GM21447 (cell line): Measurements from ENCODE around the gene SEMA4G.

Source experiments
- ATAC-seq: cut with Tn5 transposase; IDR thresholded peaks from one replicate; pipeline ENCODE4 v1.9.1; 2021; ENCODE audit not compliant: unreplicated experiment

SEMA4G gene, protein sequence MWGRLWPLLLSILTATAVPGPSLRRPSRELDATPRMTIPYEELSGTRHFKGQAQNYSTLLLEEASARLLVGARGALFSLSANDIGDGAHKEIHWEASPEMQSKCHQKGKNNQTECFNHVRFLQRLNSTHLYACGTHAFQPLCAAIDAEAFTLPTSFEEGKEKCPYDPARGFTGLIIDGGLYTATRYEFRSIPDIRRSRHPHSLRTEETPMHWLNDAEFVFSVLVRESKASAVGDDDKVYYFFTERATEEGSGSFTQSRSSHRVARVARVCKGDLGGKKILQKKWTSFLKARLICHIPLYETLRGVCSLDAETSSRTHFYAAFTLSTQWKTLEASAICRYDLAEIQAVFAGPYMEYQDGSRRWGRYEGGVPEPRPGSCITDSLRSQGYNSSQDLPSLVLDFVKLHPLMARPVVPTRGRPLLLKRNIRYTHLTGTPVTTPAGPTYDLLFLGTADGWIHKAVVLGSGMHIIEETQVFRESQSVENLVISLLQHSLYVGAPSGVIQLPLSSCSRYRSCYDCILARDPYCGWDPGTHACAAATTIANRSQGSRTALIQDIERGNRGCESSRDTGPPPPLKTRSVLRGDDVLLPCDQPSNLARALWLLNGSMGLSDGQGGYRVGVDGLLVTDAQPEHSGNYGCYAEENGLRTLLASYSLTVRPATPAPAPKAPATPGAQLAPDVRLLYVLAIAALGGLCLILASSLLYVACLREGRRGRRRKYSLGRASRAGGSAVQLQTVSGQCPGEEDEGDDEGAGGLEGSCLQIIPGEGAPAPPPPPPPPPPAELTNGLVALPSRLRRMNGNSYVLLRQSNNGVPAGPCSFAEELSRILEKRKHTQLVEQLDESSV

GRCh38 chr10:100969187-100970075 is at the start of gene SEMA4G:
TSS of gene SEMA4G (plus strand) at chr10:100969504. CDS start at chr10:100972913, 3,409 bp downstream.
- peak; percentile 57 for ATAC-seq

- ATAC-seq, result no peak
These were observed 45.7 kb upstream of the SEMA4G start for GRCh38 chr10:100923580-100923979.

DNA sequence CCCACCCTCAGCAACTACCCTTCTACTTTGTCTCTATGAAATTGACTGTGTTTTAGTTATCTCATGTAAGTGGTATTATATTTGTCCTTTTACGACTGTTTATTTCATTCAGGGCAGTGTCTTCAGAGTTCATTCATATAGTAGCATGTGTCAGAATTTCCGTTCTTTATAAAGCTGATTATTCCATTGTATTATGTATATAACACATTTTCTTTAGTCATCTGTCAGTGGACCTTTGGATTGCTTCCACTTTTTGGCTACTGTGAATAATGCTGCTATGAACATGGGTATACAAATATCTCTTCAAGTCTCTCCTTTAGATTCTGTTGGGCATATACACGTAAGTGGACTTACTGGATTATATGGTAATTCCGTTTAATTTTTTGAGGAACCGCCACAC is 42.0 kb upstream of the SEMA4G start:
- no peak for ATAC-seq

- ATAC-seq, result no peak
These were observed 41.3 kb upstream of the SEMA4G start for GRCh38 chr10:100928039-100928438.

DNA sequence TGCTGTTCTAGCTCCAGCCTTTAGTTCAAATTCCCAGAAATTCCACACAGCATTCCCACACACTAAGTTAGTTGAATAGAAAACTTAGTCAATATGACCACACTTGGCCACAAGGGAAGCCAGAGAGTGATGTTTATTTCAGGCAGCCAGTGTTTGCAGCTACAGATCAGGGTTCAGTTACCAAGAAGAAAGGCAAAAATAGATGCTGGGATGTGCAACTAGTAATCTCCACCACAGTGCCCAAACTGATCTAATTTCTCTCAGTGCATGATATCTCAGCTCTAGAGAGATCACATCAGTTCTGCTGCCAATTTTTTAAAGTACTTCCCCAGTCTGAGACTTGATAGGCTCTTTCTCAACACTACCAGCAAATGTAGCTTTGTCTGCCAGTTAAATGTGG is 38.9 kb upstream of the SEMA4G start:
- ATAC-seq, result no peak

DNA sequence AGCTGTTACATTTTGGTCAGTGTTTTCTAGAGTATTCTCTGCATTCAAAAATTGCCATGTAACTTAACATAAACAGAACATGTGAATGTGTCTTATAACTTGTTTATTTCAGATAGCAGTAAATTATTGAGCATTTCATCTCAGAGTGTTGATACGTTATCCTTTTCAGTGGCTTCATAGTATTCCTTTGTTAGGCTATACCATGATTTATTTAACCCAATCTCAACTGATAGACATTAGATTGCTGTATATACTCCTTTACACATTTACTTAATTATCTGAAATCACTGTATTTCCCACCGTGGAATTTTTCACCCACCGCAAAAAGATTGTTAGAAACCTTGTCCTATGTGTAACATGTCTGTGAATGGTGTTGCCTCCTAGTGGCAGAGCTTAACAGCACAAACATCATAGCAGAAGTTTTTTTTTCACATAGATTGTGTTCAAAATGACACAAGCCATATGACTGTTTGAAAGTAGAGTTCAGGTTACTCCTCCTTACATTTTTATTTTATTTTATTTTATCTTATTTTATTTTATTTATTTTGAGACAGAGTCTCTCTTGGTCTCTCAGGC is 35.1 kb upstream of the SEMA4G start:
- no peak for ATAC-seq

DNA sequence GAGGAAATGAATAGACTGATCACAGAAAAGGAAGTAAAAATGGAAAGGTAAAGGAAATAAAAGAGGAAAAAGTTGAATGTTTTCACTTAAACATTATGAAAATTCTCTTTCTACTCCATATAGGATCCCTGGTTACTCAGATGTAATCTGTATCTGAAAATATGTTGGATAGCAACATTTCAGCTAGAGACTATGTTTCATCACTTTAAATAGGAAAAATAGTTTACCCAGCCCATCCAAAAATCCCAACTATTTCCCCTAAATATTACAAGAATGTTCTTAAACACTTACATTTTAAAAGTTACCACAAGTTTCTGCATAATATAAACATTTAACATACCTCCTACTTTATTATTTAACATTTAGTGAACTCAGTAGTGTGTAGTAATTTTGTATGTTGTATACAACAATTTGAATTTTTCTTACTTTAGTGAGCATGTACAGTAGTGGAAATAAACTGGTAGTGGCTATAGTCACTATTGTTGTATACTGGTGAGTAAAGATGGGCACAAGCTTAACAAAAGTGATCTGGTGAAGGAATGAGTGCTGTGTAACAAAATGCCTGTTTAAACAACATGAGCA is 29.4 kb upstream of the SEMA4G start:
- no peak for ATAC-seq

DNA sequence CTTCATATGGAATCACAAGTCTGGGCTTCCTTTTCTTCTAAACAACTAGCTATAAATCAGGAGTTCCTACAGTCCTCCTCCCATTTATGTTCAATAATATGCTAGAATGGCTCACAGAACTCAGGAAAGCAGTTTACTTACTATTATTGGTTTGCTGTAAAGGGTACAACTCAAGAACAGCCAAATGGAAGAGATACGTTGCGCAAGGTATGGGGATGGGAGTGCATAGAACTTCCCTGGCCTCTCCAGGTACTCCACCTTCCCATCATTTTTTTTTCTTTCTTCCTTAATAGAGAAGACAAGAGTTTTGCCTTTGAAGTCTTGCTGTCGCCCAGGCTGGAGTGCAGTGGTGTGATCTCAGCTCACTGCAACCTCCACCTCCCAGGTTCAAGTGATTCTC is 27.1 kb upstream of the SEMA4G start:
- ATAC-seq, result no peak

DNA sequence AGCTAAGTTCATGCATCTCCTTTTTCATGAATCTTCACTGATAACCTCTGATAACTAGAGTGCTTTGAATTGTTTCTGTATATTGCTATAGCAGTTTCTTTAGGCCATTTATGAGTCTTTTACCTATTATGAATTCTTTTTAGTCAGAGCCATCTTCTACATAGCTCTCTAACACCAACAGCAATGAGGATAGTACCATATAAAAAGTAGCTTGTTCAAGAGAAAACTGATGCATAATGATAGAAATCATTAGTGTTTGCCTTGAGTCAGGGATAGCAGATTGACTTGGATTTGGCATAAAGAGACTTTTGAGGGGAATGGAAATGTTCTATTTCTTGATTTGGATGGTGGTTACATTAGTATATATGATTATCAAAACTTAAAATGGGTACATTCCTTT is 25.8 kb upstream of the SEMA4G start:
- ATAC-seq, result no peak

GRCh38 chr10:100945754-100946153 is 23.6 kb upstream of the SEMA4G start:
- ATAC-seq, result no peak

DNA sequence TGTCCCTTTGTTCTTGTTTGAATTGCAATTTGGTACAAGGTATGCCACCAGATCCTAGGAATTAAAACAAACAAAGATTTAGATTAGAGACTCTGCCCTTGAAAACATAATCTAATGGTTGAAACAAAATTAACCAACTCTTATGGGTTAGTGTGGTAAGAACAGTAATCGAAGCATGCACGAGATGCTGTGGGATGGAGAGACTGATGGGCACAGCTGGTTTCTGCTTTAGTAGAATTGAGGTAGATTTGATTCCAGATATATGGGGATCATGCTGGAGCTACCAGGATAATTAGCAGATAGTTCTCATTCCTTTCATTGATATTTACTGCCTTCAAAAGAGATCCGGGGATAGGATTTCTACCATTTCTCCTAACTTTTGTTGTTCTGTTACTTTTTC is 20.4 kb upstream of the SEMA4G start:
- ATAC-seq, result no peak

DNA sequence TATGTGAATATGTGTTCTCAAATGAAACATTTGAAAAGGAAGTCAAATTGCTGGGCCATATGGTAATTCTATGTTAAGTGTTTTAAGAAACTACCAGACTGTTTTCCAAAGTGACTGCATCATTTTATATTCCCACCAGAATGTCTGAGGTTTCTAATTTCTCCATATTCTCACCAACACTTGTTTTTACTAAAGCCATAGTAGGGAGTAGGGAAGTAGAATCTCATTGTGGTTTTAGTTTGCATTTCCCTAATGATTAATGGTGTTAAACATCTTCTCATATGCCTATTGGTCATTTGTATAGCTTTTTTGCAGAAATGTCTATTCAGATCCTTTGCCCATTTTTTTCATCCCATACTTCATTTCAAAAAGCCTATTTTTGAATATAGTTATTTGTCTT is 9.1 kb upstream of the SEMA4G start:
- no peak for ATAC-seq

DNA sequence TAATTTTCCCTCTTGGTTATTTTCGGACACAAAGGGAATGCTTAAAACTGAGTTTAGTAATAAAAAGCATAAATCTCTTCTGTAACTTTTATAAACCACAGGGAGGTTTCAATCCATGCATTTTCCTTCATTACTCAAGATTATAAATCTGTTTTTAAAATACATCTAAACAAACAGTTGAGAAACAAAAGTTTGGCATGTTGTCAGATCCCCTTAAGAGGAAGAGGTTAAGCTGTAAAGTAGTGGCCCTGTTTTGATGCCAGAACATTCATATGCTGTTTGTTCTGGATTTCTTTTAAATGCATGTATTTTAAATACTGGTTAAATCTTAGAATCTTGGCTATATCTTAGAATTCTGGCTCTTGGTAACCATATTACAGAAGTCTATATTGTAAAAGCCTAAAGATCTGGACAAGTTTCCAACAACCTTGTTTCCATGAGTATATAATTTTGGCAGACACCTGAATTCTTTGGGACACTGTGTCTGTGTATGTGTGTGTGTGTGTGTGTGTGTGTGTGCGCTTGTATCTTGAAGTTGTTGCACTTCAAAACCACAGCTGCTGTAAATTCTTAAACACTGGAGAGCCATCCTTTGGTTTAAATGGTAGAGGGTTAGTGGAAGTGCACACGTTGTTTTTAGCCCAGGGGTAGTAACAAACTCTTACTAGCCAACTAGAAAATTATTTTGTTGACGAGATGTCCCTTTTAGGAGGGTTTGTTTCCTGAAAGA is 6.8 kb upstream of the SEMA4G start:
- ATAC-seq, result no peak

- no peak for ATAC-seq
These were observed 5.5 kb upstream of the SEMA4G start for GRCh38 chr10:100963826-100964225.

DNA sequence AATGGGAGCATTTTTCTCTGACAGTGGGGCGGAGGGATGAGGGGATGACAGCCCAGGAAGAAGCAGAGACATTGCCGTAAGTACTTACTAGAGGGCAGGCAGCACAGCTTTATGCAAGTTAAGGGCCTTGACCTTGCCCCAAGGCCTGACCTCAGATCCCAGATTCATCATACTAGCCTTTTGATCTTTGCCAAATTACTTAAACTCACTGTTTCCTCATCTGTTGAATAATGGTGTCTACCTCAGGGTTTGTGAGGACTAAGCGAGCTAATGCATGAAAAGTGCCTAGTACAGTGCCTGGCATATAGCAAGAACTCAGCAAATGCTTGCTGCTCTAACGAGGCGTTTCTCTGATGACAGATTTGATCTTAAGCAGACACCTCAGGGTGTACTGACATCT is 3.5 kb upstream of the SEMA4G start:
- ATAC-seq, result no peak

DNA sequence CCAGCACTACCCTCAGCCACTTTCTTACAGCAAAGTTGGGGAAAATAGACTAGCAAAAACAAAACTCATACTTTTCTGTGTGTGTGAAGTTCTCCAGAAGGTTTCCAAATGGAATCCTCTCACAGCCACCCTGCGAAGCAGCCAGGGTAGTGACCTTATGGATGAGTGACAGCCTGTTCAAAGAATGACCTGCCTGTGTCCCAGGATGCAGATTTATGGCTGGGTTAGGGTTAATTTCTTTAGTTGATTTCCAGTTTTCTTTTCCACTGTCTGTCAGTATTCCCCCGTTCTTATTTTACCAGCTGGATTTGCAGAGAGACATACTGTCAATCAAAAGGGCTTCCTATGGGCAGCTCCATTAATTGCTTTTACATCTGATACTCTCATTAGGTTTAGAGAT is 2.4 kb upstream of the SEMA4G start:
- ATAC-seq, result no peak

DNA sequence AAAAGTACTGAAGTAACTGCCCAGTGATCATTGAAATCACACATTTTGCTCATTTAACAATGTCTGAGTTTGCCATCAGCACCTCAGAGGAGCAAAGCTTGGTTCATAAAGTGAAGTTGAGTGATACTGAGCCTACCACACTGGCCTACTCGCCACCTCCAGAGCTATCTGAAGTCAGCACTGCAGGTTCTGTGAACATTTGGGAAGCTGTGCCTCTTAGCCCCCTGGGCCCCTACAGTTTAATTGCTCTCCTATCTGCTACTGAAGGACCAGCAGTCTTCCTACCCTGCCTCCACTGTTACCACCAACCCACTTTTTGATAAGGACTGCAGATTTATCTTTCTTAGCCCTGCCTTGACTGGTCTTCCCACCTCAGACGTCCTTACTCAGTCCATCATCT is 2.0 kb upstream of the SEMA4G start:
- ATAC-seq, result no peak

- no peak for ATAC-seq
These were observed 1.1 kb upstream of the SEMA4G start for GRCh38 chr10:100968062-100968736.

GRCh38 chr10:100968863-100969186 is 479 bp upstream of the SEMA4G start:
- no peak for ATAC-seq
